CD14-positive monocyte (primary cell): ENCODE results near the gene HKDC1. TPM values are rescaled to one million over a fixed set of nuclear protein-coding genes. Genes with fewer than 3 reads are reported as not detected.

ENCODE experiments used
- DNase-seq, 3 donors: peaks; one replicate each; pipeline ENCODE4 v3.0.0-alpha.2; 2011 to 2022
- H2AFZ ChIP-seq: 2 replicates; pipeline ENCODE4 v1.6.0; 2012; ENCODE audit warnings: mild to moderate bottlenecking, low read depth, low read length, inconsistent platforms; ENCODE audit not compliant: insufficient read depth, poor library complexity, severe bottlenecking
- H3K27ac ChIP-seq, 2 donors: 1 replicate in 1 of 2; 2 replicates in 1 of 2; pipeline ENCODE4 v1.5.1; 2012 to 2013; ENCODE audit warnings: low read length in 2 of 2, control low read depth in 1 of 2, inconsistent platforms in 1 of 2, low read depth in 1 of 2, mild to moderate bottlenecking in 1 of 2
- H3K27me3 ChIP-seq, 2 donors: one replicate each; pipeline versions ENCODE4 v1.6.0 to v1.6.1; 2011 to 2013; ENCODE audit warnings: low read length in 2 of 2; ENCODE audit not compliant: control insufficient read depth in 2 of 2, insufficient read depth in 2 of 2
- H3K36me3 ChIP-seq, 2 donors: replicated peaks in 1 of 2; 1 replicate in 1 of 2; 2 replicates in 1 of 2; pipeline versions ENCODE4 v1.5.1 to v1.6.1; 2012 to 2013; ENCODE audit warnings: low read length in 2 of 2, control low read depth in 1 of 2, inconsistent platforms in 1 of 2, mild to moderate bottlenecking in 1 of 2; ENCODE audit not compliant: insufficient read depth in 2 of 2, control insufficient read depth in 1 of 2
- H3K4me1 ChIP-seq, 2 donors: 1 replicate in 1 of 2; 2 replicates in 1 of 2; pipeline versions ENCODE4 v1.5.1 to v1.6.1; 2012 to 2013; ENCODE audit warnings: low read length in 2 of 2, control low read depth in 1 of 2, inconsistent platforms in 1 of 2, mild to moderate bottlenecking in 1 of 2, moderate library complexity in 1 of 2; ENCODE audit not compliant: insufficient read depth in 2 of 2, control insufficient read depth in 1 of 2
- H3K4me2 ChIP-seq: replicated peaks from 2 replicates; pipeline ENCODE3; 2012; ENCODE audit warnings: low read length, moderate library complexity, mild to moderate bottlenecking; ENCODE audit not compliant: poor library complexity, severe bottlenecking; ENCODE audit errors: extremely low read depth
- H3K4me3 ChIP-seq, 3 experiments: fragments of 200-600 bp in 1 of 3; sonication (generic) in 1 of 3; replicated peaks in 1 of 3; 1 replicate in 2 of 3; 2 replicates in 1 of 3; pipeline ENCODE4 v1.5.1; 2011 to 2013; ENCODE audit warnings: low read length in 3 of 3, mild to moderate bottlenecking in 3 of 3, control low read depth in 2 of 3, low read depth in 2 of 3, inconsistent platforms in 1 of 3, moderate library complexity in 1 of 3
- H3K79me2 ChIP-seq: 2 replicates; pipeline ENCODE4 v1.6.0; 2012; ENCODE audit warnings: mild to moderate bottlenecking, control low read depth, inconsistent platforms, low read length, moderate library complexity; ENCODE audit not compliant: insufficient read depth
- H3K9ac ChIP-seq: 2 replicates; pipeline ENCODE4 v1.6.0; 2017; ENCODE audit warnings: low read length, mild to moderate bottlenecking; ENCODE audit not compliant: insufficient read depth, poor library complexity, severe bottlenecking
- H3K9me3 ChIP-seq, 2 donors: replicated peaks in 1 of 2; 1 replicate in 1 of 2; 2 replicates in 1 of 2; pipeline versions ENCODE4 v1.5.1 to v1.6.1; 2012 to 2013; ENCODE audit warnings: low read length in 2 of 2, control low read depth in 1 of 2; ENCODE audit not compliant: control insufficient read depth in 1 of 2, insufficient read depth in 1 of 2
- H4K20me1 ChIP-seq: 2 replicates; pipeline ENCODE4 v1.6.0; 2012; ENCODE audit warnings: mild to moderate bottlenecking, low read length, control low read depth, moderate library complexity; ENCODE audit not compliant: insufficient read depth
- H3K27ac Mint-ChIP-seq, 7 donors: one replicate each; pipeline ENCODE4 v1.8.0; 2020; ENCODE audit warnings: mild to moderate bottlenecking in 7 of 7, mixed read lengths in 7 of 7, moderate library complexity in 6 of 7, inconsistent platforms in 2 of 7
- H3K27me3 Mint-ChIP-seq, 3 donors: one replicate each; pipeline ENCODE4 v1.8.0; 2021 to 2022; ENCODE audit warnings: low read depth in 3 of 3, mild to moderate bottlenecking in 3 of 3, mixed read lengths in 3 of 3, moderate library complexity in 3 of 3, inconsistent platforms in 1 of 3
- H3K36me3 Mint-ChIP-seq, 2 donors: one replicate each; pipeline ENCODE4 v1.8.0; 2020; ENCODE audit warnings: mixed read lengths in 2 of 2, inconsistent platforms in 1 of 2, mild to moderate bottlenecking in 1 of 2
- H3K4me1 Mint-ChIP-seq: one replicate; pipeline ENCODE4 v1.8.0; 2020; ENCODE audit warnings: mild to moderate bottlenecking, mixed read lengths
- H3K4me3 Mint-ChIP-seq, 2 donors: one replicate each; pipeline ENCODE4 v1.8.0; 2020; ENCODE audit warnings: mild to moderate bottlenecking in 2 of 2, mixed read lengths in 2 of 2, moderate library complexity in 1 of 2
- H3K9me3 Mint-ChIP-seq, 7 donors: one replicate each; pipeline ENCODE4 v1.8.0; 2020 to 2022; ENCODE audit warnings: mixed read lengths in 7 of 7, mild to moderate bottlenecking in 6 of 7, moderate library complexity in 6 of 7, inconsistent platforms in 2 of 7
- WGBS: methylation state at CpG from one replicate; pipeline ENCODE4 v1.1.5; 2013; ENCODE audit warnings: missing lambda C conversion rate; ENCODE audit not compliant: insufficient coverage; 5-methylcytosine and 5-hydroxymethylcytosine counted together
- intact Hi-C, 2 donors: fragments of 100-400 bp; cut with micrococcal nuclease; formaldehyde crosslinking; loops; one replicate each; pipeline versions ENCODE4 v1.15.0 to v1.15.1; 2023
- polyA plus RNA-seq, 3 donors: library from polyadenylated mRNA; depleted of rRNA in 1 of 3; unstranded in 2 of 3; stranded (reverse) in 1 of 3; fragments of 300-500 nt in 2 of 3; fragments of >200 nt in 1 of 3; fragmentation: Illumina TruSeq in 2 of 3; gene quantifications; 1 replicate in 2 of 3; 2 replicates in 1 of 3; pipeline ENCODE4 v1.2.3, GENCODE V29; 2012 to 2021
- TF ChIP-seq, protein P1 (sequence below): fragments of 200-600 bp; IDR thresholded peaks from one replicate; pipeline ENCODE4 v1.8.0; 2022; ENCODE audit warnings: antibody characterized with exemption, mild to moderate bottlenecking

Gene HKDC1
- polyA plus RNA-seq, 3 donors = not detected

DNA sequence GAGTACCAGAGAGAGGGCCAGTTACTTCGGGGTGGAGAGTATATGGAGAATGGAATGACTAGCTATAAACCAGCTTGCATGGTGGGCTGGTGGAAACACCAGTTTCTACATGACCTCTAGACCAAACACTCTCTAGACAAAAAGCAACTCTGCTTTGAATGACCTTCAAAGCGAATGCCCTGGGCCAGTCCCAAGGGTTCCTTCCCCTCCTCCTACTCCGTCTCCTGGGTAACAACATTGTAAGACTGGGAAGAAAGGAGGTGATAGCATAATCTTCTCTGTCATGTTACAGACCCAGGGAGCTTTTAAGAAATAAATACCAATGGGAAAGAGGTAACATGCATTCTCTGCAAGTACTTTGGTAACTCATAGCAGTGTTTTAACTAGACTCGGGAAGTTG is 65.6 kb downstream of the HKDC1 start:
- Histone ChIP-seq H3K79me2 (no peaks in the 10 kb centered on the region), H3K36me3 (no peaks in the 10 kb centered on the region), H3K9me3 (no peaks in the 10 kb centered on the region), H3K9ac (no peak overlapping the region), H4K20me1 (no peaks in the 10 kb centered on the region), H3K27me3 (no peaks in the 10 kb centered on the region), H3K4me2 (no peak overlapping the region), H3K27ac (no peak overlapping the region), H3K4me3 (no peak overlapping the region), H3K4me1 (no peaks in the 10 kb centered on the region), H2AFZ (no peak overlapping the region)
- intact Hi-C loops = no loop called here
- no peak overlapping the region for H3K4me3 Mint-ChIP-seq
- peaks cover 0 to 3% of the 10 kb centered on the region in 2 donors for H3K36me3 Mint-ChIP-seq
- no peak for DNase-seq
- peaks cover 0 to 5% (median 2%) of the 10 kb centered on the region in 3 donors for H3K27me3 Mint-ChIP-seq
- peak overlapping the region in 1 of 7 donors; percentile 3 for H3K27ac Mint-ChIP-seq
- peaks cover 2 to 7% (median 5%) of the 10 kb centered on the region in 7 donors for H3K9me3 Mint-ChIP-seq
- peaks cover 15% of the 10 kb centered on the region for H3K4me1 Mint-ChIP-seq
- TF ChIP-seq, protein P1, sequence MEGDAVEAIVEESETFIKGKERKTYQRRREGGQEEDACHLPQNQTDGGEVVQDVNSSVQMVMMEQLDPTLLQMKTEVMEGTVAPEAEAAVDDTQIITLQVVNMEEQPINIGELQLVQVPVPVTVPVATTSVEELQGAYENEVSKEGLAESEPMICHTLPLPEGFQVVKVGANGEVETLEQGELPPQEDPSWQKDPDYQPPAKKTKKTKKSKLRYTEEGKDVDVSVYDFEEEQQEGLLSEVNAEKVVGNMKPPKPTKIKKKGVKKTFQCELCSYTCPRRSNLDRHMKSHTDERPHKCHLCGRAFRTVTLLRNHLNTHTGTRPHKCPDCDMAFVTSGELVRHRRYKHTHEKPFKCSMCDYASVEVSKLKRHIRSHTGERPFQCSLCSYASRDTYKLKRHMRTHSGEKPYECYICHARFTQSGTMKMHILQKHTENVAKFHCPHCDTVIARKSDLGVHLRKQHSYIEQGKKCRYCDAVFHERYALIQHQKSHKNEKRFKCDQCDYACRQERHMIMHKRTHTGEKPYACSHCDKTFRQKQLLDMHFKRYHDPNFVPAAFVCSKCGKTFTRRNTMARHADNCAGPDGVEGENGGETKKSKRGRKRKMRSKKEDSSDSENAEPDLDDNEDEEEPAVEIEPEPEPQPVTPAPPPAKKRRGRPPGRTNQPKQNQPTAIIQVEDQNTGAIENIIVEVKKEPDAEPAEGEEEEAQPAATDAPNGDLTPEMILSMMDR = no peak
- no CpG with 5 or more reads among the region's 4 CpGs for WGBS

DNA sequence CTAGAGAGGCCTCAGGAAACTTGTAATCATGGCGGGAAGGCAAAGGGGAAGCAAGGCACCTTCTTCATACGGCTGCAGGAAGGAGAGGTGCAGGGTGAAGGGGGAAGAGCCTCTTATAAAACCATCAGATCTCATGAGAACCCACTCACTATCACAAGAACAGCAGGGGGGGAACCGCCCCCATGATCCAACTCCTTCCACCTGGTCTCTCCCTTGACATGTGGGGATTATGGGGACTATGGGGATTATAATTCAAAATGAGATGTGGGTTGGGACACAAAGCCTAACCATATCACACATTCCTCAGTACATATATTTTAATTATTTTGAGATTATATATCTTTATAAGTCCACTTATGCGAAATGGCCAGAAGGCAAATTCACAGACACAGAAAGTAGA is 67.0 kb downstream of the HKDC1 start:
- no peak overlapping the region for H3K27ac Mint-ChIP-seq
- no CpG with 5 or more reads among the region's 4 CpGs for WGBS
- DNase-seq = no peak

More for the DNA sequence above, 67.0 kb downstream of the HKDC1 start:
- Histone ChIP-seq H3K4me1 (no peaks in the 10 kb centered on the region), H3K36me3 (no peaks in the 10 kb centered on the region), H3K4me2 (no peak overlapping the region), H3K9ac (no peak overlapping the region), H3K27ac (no peak overlapping the region), H3K4me3 (no peak overlapping the region), H3K27me3 (no peaks in the 10 kb centered on the region), H2AFZ (no peak overlapping the region), H3K9me3 (no peaks in the 10 kb centered on the region), H4K20me1 (no peaks in the 10 kb centered on the region), H3K79me2 (no peaks in the 10 kb centered on the region)
- no peaks in the 10 kb centered on the region for H3K9me3 Mint-ChIP-seq
- intact Hi-C loops = no loop called here
- peaks cover 2 to 5% (median 3%) of the 10 kb centered on the region in 3 donors for H3K27me3 Mint-ChIP-seq
- TF ChIP-seq, protein P1 = no peak
- no peak overlapping the region for H3K4me3 Mint-ChIP-seq
- H3K4me1 Mint-ChIP-seq = peaks cover 12% of the 10 kb centered on the region
- H3K36me3 Mint-ChIP-seq = peaks cover 0 to 2% of the 10 kb centered on the region in 2 donors
